NCI-H1092 (cell line): ENCODE results near the gene SEMG2.

Source experiments
- DNase-seq: peaks from one replicate; lab custom pipeline; 2025; lab: John Stamatoyannopoulos, UW

Gene SEMG2, protein sequence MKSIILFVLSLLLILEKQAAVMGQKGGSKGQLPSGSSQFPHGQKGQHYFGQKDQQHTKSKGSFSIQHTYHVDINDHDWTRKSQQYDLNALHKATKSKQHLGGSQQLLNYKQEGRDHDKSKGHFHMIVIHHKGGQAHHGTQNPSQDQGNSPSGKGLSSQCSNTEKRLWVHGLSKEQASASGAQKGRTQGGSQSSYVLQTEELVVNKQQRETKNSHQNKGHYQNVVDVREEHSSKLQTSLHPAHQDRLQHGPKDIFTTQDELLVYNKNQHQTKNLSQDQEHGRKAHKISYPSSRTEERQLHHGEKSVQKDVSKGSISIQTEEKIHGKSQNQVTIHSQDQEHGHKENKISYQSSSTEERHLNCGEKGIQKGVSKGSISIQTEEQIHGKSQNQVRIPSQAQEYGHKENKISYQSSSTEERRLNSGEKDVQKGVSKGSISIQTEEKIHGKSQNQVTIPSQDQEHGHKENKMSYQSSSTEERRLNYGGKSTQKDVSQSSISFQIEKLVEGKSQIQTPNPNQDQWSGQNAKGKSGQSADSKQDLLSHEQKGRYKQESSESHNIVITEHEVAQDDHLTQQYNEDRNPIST

DNA sequence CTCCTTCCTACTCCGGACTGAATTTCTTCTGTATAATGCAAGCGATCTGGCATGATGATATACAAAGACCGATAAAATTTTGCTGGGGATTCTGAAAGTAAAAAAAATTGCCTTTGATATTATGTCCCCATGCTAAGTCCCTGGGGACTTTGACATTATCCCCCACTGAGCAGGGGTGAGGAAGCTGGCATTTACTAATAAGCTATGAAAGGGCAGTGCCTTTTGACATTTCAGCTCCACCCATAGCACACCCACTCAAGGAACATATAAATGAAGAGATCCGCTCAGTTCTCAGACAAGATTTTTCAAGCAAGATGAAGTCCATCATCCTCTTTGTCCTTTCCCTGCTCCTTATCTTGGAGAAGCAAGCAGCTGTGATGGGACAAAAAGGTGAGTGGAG, at the start of gene SEMG2:
Gene SEMG2 (plus strand): TSS at position 298 of the 400 bp plus-strand sequence. CDS start 17 bp downstream, at position 315.
- DNase-seq, result no peak

DNA sequence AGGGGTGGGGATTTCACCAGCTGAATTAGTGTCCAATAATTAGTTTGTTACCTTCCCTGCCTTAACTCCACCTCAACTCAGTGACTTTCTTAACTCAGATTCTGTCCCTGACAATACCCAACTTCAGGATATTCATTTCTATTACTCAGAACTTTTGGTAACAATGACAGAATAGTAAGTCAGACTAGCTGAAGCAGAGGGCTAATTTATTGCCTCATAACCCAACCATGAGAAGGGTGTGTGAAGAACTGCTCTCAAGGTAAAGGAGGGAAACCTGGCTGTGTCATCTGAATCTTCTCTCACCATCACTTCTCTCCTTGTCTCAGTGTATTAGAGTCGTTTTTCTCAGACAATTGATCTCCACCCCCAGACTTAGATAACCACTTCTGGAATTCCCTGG, 47.7 kb upstream of the SEMG2 start:
- no peak for DNase-seq

DNA sequence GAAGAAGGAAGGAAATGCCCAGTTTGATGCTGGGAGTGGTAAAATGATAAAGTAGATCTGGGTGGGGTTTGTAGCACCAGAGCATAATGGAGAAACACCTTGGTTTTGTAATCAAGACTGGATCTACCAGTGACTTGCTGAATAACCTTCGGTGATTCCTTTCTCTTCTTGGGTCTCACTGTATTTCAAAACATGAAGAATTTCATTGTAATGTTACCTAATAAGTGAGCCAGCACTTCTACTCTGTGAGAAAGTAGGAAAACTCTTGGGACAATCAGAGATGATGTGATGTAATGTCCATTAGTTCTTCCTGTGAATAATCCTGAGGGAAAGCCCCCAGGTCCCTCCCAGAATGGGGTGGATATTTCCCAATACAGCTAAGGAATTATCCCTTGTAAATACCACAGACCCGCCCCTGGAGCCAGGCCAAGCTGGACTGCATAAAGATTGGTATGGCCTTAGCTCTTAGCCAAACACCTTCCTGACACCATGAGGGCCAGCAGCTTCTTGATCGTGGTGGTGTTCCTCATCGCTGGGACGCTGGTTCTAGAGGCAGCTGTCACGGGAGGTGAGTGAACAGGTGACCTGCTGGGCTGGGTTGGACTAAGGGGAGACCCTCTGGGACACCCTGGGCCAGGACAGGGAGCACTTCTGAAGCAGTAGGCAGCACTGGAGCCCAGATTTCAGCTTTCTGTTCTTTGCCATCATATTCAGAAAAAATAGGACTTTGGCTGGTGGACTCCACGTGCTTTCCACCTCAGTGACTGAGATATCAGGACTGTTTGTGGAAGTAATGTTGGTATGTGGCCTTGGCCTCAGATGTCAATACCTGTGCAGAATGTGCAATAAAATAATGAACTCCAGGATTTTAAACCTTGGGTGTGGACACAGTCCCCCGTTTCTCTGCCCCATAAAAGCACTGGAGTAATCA, 46.5 kb upstream of the SEMG2 start, which contains the start of gene PI3:
Gene PI3 (plus strand): TSS at position 469 of the 931 bp plus-strand sequence. CDS start 21 bp downstream, at position 490.
- no peak for DNase-seq

DNA sequence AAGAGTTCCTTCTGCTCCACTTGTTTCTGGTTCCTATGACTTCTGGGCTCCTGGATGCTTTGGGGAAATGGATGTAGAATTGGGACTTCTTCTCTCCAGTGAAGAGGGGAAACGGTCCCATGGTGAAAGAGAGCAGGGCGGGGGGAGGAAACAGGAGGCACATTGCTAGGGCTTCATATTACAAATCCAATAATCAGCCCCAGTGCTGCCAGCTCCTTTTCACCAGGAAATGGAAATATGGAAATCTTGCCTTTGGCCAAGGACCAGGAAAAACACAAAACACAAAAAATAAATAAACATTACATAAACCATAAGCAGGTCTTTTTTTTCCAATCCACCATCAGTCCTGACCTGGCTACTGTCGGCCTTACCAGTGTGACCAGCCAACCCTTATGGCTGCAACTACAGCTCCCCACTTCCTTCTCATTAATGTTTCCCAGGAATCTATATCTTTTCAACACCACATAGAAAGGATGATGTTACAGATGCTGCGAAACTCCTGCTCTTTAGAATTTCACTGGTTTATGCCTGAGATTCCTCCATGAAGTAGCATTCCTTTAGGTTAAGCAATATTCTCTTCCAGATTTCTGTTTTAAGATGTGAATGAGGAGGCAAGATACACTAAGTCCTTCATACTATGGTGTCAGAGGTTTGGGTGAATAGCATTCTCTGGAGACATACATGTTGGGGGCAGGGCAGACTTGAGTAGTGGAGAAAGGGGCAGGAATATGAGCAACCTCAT, 44.5 kb upstream of the SEMG2 start:
- no peak for DNase-seq

DNA sequence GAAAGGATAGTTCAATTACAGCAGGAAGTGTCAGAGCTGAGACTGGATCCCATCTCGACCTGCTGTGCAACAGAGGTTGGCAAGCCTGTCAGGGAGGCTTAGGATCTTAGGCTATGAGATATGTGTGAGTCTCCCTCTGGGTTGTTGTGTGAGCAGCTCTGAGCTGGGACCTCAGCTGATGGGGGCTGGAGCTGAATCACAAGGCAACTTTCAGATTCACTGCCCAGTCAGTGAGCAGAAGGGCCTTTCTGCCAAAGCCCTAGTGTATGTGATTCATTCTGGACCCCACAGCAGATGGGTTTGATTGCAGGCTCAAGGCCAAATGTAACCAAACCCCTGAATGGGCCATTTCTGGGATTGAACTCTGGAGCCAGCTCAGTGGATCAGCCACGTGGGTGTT, 42.0 kb upstream of the SEMG2 start:
- no peak for DNase-seq

DNA sequence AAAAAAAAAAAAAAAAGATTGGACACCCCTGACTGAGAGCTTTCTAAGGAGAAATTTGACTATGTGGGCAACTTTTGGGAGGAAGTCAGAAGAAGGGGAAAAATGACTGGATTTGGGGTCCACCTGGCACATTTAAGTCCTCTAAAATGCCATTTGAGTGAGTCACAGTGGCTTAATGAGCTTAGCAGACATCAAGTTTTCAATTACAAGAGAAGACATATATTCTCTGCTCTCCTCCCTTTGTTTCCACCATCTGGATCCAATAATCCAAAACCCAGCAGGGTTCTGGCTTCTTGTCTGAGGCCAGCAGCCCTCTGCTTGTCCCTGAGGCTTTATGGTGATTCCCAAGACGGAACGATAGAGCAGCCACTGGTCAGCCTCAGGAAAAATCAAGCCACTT, 39.5 kb upstream of the SEMG2 start:
- no peak for DNase-seq

DNA sequence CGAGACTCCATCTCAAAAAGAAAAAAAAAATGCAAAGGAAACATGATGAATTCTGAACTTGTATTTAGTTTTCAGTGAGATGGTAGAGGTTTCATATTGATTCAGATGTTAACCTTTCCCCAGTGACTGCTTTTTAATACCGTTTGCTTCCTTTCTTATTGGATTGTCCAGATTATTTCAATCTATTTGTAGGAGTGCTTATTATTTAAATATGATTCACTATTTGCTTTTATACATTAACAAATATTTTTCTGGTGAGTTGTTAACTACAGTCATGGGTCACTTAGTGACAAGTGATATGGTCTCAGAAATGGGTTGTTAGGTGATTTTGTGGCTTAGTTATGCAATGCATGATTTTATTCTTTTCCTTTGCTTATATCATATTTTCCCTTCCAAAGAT, 38.1 kb upstream of the SEMG2 start:
- DNase-seq, result no peak

DNA sequence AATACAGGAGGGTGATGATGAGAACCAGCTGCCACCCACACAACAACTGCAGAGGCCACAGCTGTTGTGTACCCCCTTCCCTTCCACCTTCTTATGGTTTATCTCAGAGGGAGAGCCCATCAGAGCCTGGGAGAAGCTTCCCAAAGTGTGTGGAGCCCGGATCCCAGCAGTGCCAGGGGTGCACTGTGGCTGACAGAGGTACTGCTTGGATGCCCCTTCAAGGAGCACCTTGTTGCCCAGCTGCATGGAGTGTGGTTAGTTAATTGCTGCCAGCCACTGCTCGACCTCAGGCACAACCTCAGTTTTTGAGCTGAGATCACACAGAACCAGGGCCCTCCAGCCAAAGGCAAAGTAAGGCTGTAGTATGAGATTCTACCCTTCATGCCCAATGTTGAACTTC, 33.5 kb upstream of the SEMG2 start:
- DNase-seq, result no peak

DNA sequence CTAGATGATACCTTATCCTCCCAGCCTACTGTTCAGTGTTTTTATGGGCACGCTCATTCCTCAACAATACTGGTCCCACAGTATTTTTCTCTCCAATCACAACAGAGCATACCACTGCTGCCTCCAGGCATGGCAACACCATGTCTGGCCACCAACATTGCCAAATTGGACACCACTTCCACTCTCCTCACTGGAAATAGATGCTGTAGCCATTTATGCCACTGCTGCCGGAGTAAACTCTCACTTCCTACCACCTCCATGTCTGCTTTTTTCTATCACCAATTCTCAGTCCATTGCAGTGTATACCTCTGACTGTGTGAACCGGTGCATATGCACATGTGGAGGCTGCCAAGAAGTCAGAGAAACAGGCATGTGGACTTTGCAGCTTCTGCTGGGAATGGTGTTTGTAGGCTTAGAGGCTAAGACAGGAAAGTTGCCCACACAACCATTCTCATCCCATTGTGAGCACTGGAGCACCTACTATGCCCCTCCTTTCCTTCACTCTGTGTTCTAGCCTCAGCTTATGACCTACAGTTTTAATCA, 32.0 kb upstream of the SEMG2 start:
- no peak for DNase-seq

DNA sequence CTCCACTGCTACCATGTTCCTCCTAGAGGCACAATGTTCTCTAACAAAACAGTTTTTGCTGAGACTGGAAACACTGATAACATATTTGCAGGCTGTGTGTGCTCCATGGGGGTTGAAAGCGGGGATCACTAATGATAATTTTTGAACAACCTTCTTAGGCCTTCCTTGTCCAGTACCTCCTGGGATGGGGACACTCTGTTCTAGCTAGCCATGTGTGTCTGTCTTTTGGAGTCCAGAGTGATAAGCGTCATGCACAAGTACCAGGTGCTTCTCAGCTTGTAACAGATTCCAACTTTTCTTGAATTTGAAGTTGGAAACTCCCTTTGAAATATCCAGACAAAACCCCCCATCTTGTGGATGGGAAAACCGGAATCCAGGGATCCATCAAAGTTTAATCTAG, 31.3 kb upstream of the SEMG2 start:
- DNase-seq, result no peak

DNA sequence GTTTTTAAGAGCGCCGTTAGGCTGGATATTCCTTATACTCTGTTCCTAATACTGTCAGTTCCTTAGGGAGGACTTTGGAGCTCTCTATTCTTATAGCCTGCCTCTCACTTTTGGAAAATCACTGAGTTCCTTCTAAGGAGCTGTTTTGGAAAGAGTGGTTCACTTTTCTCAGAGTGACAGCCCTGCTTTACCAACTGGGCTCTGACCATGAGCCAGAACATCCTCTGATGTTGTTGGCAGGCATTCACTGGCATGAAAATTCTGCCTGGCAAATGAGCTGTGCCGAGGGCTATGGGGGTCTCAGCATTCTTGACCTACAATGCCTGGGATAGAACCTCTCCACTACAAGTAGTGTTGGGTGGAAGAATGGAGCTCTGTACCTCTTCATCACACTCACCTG, 29.2 kb upstream of the SEMG2 start:
- no peak for DNase-seq

DNA sequence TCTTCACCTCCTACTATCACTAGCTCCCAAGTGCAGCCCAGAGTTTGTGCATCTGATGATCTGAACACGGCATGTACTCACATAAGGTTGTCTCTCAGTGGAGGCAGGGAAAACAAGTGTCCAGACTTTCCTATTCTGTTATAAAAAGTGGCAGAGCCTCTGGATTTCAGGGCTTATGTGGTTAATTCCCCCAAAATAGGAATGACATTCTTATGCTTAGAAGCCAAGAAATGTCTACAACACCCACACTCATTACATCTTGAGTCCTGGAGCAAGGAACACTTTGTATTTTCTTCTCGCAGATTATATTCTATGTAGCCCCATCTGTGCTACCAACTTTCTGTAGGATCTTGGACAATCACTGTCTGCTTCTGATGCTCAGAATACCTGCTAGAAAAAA, 27.8 kb upstream of the SEMG2 start:
- DNase-seq, result no peak

DNA sequence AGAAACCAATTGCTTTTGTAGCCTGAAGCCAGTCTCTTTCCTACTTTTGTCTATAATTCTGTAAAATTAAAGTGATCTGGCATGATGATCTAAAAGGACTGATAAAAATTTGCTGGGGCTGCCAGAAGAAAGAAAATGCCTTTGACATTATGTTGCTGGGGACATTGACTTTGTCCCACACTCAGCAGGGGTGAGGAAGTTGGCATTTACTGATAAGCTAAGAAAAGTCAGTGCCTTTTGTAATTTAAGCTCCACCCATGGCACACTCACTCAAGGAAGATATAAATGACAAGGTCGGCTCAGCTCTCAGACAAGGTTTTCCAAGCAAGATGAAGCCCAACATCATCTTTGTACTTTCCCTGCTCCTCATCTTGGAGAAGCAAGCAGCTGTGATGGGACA, 14.4 kb upstream of the SEMG2 start, which contains the start of gene SEMG1:
Gene SEMG1 (plus strand): TSS at position 309 of the 400 bp plus-strand sequence. CDS start 21 bp downstream, at position 330.
- no peak for DNase-seq

DNA sequence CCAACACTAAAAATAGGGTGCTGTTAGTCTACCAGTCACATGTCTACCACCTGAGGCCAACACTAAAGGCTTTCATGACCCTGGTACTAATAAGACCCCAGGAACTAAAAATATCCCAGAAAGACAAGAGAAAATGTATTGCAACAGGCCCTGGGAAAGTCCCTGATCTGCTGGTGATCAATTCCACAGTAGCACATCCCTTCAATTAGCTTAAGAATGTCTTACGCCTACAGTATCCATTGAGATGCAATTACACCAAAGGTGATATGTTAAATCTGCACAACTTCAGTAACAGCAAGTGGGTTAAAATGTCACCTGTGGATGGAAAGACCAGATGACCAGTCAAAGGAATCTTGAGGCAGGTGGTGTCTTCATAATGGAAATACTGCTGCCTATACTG, 11.2 kb upstream of the SEMG2 start:
- DNase-seq, result no peak

DNA sequence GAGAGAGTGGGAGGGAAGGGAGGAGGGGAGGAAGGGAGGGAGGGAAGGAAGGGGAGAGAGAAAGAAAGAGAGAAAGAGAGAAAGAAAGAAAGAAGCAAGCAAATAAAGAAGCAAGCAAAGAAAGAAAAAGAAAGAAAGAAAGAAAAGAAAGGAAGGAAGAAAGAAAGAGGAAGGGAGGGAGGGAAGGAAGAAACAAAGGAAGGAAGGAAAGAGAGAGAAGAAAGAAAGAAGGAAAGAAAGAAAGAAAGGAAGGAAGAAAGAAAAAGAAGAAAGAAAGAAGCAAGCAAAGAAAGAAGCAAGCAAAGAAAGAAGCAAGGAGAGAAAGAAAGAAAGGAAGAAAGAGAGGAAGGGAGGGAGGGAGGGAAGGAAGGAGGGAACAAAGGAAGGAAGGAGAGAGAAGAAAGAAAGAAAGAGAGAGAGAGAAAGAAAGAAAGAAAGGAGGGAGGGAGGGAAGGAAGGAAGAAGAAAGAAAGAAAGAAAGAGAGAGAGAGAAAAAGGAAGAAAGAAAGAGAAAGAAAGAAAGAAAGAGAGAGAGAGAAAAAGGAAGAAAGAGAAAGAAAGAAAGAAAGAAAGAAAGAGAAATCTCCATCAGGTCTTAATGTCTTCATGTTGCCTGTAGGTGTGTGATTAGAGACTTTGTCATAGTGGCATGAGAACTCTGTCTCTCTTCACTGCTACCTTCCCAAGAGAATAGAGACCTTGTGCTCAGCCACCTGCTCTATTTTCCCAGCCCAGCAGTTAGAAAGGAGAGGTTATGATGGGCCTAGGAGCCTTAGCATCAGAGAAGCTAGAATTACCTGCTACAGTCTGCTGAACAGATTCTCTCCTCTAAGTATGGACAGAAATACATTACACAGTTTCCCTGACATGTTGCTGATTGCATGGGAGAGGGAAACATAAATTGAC, 9.4 kb upstream of the SEMG2 start:
- no peak for DNase-seq

DNA sequence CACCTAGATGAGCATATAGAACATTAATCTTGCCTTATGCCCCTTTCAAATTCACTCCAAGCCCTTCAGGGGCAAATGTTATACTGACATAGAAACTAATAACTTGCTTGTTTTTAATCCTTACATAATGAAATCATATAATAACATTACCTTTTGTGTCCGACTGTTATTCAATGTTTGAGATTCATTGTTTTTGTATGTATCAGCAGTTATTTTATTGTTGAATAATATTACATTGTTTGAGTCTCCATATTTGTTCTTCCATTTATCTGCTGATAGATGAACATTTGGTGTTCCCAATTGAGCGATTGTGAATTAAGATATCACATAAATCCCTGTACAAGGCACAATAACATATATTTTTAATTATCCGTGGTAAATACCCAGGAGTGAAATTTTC, 8.3 kb upstream of the SEMG2 start:
- DNase-seq, result no peak

DNA sequence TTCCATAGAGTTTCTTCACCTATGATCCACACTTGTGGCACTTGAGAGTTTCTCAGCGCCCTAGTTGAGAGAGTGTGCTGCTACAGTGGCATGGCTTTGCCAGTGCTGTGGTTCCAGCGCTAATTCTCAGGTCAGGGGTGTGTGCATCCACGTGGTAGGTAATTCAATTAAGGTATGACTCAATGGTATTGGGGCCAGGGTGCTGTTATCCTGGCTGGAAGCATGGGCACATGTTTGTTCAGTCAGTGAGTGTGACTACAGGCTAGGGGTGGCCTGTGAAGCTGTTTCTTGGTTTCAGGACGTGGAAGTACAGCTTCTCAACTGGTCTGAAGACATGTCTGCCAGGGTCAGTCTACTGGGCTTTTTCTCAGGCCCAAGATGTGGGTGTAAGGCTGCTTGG, 3.0 kb upstream of the SEMG2 start:
- DNase-seq, result no peak

DNA sequence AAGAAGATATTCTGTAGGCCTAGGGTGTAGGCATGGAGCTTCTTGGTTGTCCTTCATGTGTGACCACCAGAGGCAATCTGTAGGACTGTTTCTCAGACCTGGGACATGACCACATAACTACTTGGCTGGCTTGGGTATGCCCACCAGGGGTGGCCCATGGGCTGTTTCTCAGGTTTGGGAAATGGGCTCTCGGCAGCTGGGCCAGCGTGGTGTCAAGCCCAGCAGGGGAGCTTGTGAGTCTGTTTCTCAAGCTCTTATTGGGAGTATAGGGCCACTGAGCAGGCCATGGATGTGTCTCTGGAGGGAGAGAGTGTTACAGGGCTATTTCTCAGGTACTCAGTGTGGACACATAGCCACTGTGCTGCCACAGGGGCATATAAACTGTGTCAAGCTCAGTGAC, 2.5 kb upstream of the SEMG2 start:
- DNase-seq, result no peak

DNA sequence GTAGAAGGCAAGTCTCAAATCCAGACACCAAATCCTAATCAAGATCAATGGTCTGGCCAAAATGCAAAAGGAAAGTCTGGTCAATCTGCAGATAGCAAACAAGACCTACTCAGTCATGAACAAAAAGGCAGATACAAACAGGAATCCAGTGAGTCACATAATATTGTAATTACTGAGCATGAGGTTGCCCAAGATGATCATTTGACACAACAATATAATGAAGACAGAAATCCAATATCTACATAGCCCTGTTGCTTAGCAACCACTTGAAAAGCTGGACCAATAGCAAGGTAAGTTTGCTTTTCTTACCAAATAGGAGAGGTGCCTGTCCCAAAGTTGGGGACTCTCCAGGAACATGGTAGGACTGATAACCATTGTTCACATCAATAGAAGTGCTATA, 2.0 kb downstream of the SEMG2 start:
- DNase-seq, result no peak

DNA sequence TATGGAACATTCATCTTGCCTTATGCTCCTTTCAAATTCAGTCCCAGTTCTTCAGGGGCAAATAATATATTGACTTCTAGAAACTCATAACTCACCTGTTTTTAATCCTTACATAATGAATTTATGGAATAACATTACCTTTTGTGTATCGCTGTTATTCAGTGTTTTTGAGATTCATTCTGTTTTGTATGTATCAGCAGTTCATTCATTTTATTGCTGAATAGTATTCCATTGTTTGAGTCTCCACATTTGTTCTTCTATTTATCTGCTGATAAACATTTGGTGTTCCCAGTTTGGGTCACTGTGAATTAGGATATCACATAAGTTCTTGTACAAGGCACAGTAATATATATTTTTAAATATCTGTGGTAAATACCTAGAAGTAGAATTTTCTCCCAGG, 5.1 kb downstream of the SEMG2 start:
- no peak for DNase-seq
